HEK293 (cell line): ENCODE results near the gene CARD11.

ENCODE experiments used
- ATF2 ChIP-seq: fragments of 450-650 bp; formaldehyde crosslinking; IDR thresholded peaks from 2 replicates; pipeline ENCODE4 v1.5.1; 2016; ENCODE audit warnings: missing biosample characterization, missing genetic modification characterization, low read depth
- CTCF ChIP-seq: fragments of 450-650 bp; formaldehyde crosslinking; IDR thresholded peaks from 2 replicates; pipeline ENCODE4 v1.5.1; 2016; ENCODE audit warnings: missing biosample characterization, missing genetic modification characterization
- SETDB1 ChIP-seq: IDR thresholded peaks from one replicate; pipeline ENCODE4 v1.6.1; 2017; ENCODE audit warnings: mild to moderate bottlenecking, low read length, moderate library complexity, mixed read lengths; ENCODE audit not compliant: insufficient read length
- YY1 ChIP-seq: fragments of 450-650 bp; formaldehyde crosslinking; IDR thresholded peaks from 2 replicates; pipeline ENCODE4 v1.5.1; 2018; ENCODE audit warnings: missing biosample characterization, missing genetic modification characterization
- ZFHX2 ChIP-seq: fragments of 450-650 bp; formaldehyde crosslinking; conservative IDR thresholded peaks from 2 replicates; pipeline ENCODE4 v1.5.1; 2016; ENCODE audit warnings: missing biosample characterization, missing genetic modification characterization
- ZNF132 ChIP-seq: fragments of 450-650 bp; formaldehyde crosslinking; IDR thresholded peaks from 2 replicates; pipeline ENCODE4 v1.5.1; 2017; ENCODE audit warnings: missing biosample characterization, missing genetic modification characterization, borderline replicate concordance
- ZNF350 ChIP-seq: fragments of 450-650 bp; formaldehyde crosslinking; IDR thresholded peaks from 2 replicates; pipeline ENCODE4 v1.5.0; 2017; ENCODE audit warnings: missing biosample characterization, mild to moderate bottlenecking, missing genetic modification characterization
- ZNF513 ChIP-seq: fragments of 450-650 bp; IDR thresholded peaks from 2 replicates; pipeline ENCODE4 v1.5.1; 2018; ENCODE audit warnings: missing biosample characterization, missing genetic modification characterization
- ZNF549 ChIP-seq: fragments of 450-650 bp; IDR thresholded peaks from 2 replicates; pipeline ENCODE4 v1.5.1; 2018; ENCODE audit warnings: missing biosample characterization, missing genetic modification characterization, mild to moderate bottlenecking, inconsistent platforms, moderate library complexity
- ZNF571 ChIP-seq: fragments of 450-650 bp; formaldehyde crosslinking; IDR thresholded peaks from 2 replicates; pipeline ENCODE4 v1.5.0; 2017; ENCODE audit warnings: missing biosample characterization, missing genetic modification characterization
- ZNF621 ChIP-seq: fragments of 450-650 bp; formaldehyde crosslinking; IDR thresholded peaks from 2 replicates; pipeline ENCODE4 v1.5.1; 2017; ENCODE audit warnings: missing biosample characterization, missing genetic modification characterization
- ZNF623 ChIP-seq: fragments of 450-650 bp; formaldehyde crosslinking; IDR thresholded peaks from 2 replicates; pipeline ENCODE4 v1.5.1; 2016; ENCODE audit warnings: missing biosample characterization, missing genetic modification characterization
- ZSCAN18 ChIP-seq: fragments of 450-650 bp; formaldehyde crosslinking; IDR thresholded peaks from 2 replicates; pipeline ENCODE4 v1.5.1; 2016; ENCODE audit warnings: missing biosample characterization, missing genetic modification characterization
- ZSCAN30 ChIP-seq: fragments of 450-650 bp; IDR thresholded peaks from 2 replicates; pipeline ENCODE4 v1.5.1; 2018; ENCODE audit warnings: missing biosample characterization, mild to moderate bottlenecking, missing genetic modification characterization, moderate library complexity

GRCh38 chr7:3009086-3009485 lies 34.6 kb downstream of the CARD11 start:
- TF ChIP-seq CTCF (tag by site-specific recombination) (no peak), ZSCAN18 (tag by site-specific recombination) (no peak), ZSCAN30 (tag by site-specific recombination) (no peak), ZNF571 (tag by site-specific recombination) (no peak), ATF2 (no peak), ZNF623 (tag by site-specific recombination) (no peak), ZNF132 (tag by site-specific recombination) (no peak), ZNF549 (tag by site-specific recombination) (no peak), YY1 (no peak), SETDB1 (no peak), ZFHX2 (tag by site-specific recombination) (no peak), ZNF621 (tag by site-specific recombination) (no peak), ZNF350 (tag by site-specific recombination) (no peak), ZNF513 (no peak)
